Vagina (tissue), 2 donors: ENCODE results near the gene EME1.

Source experiments
- CTCF ChIP-seq, 3 experiments: fragments of 450-650 bp in 2 of 3; fragments of 200-600 bp in 1 of 3; sonication (generic) in 1 of 3; IDR thresholded peaks; one replicate each; pipeline ENCODE4 v1.5.1; 2017 to 2019; ENCODE audit warnings: antibody characterized with exemption in 3 of 3, mild to moderate bottlenecking in 2 of 3, moderate library complexity in 2 of 3
- POLR2A ChIP-seq, 2 donors: fragments of 450-650 bp; IDR thresholded peaks; one replicate each; pipeline ENCODE4 v1.6.1; 2017; ENCODE audit warnings: antibody characterized with exemption in 2 of 2, mild to moderate bottlenecking in 2 of 2, moderate library complexity in 2 of 2

GRCh38 chr17:50360486-50361115 lies 12.4 kb upstream of the EME1 start:
- no peak for TF ChIP-seq CTCF (IDR thresholded peaks at IDR 0.05)
- no peak for TF ChIP-seq POLR2A (IDR thresholded peaks at IDR 0.05)
